DMS114 treated with DMSO at 0.1 percent for 48 hours (cell line): ENCODE results near the gene MFSD2A.
"Not testable (repeated sequence)": the region's sequence is repeated elsewhere in the genome, so short reads cannot be mapped to it uniquely, and the experiment has no call there.

Experiments
- DNase-seq: peaks from one replicate; lab custom pipeline; 2025; ENCODE audit not compliant: unreplicated experiment; lab: John Stamatoyannopoulos, UW

MFSD2A gene

GRCh38 chr1:39996396-39997004 is 41.6 kb downstream of the MFSD2A start:
- DNase-seq = no peak

- no peak for DNase-seq
These were observed 46.5 kb downstream of the MFSD2A start for GRCh38 chr1:40001456-40001855.

GRCh38 chr1:40003156-40004093 is 48.5 kb downstream of the MFSD2A start:
- DNase-seq = no peak

- no peak for DNase-seq
These were observed 49.9 kb downstream of the MFSD2A start for GRCh38 chr1:40004857-40005256.

- not testable (repeated sequence) for DNase-seq
These were observed 52.6 kb downstream of the MFSD2A start for GRCh38 chr1:40007481-40008034.

- no peak for DNase-seq
These were observed 56.3 kb downstream of the MFSD2A start for GRCh38 chr1:40011198-40011597.

- DNase-seq = no peak
These were observed 59.3 kb downstream of the MFSD2A start for GRCh38 chr1:40014253-40014706.

- DNase-seq = no peak
These were observed 60.1 kb downstream of the MFSD2A start for GRCh38 chr1:40014812-40015594.

GRCh38 chr1:40017951-40018575 is 63.1 kb downstream of the MFSD2A start:
- no peak for DNase-seq
